Lower lobe of right lung (tissue), 2 donors: Measurements from ENCODE around the gene MTG2. TPM values are rescaled to one million over a fixed set of nuclear protein-coding genes. Genes with fewer than 3 reads are reported as not detected.

Source experiments
- ATAC-seq, 2 donors: fragments of 200-7000 bp; cut with Tn5 transposase; one replicate each; pipeline ENCODE4 v1.9.1; 2020 to 2022; ENCODE audit warnings: mild to moderate bottlenecking in 2 of 2, moderate library complexity in 2 of 2
- DNase-seq: peaks from one replicate; pipeline ENCODE4 v3.0.0-alpha.2; 2020
- H3K27ac ChIP-seq: fragments of 200-600 bp; one replicate; pipeline ENCODE4 v1.8.0; 2022
- H3K27me3 ChIP-seq: fragments of 200-600 bp; one replicate; pipeline ENCODE4 v1.8.0; 2022; ENCODE audit warnings: low read depth
- H3K36me3 ChIP-seq: fragments of 200-600 bp; one replicate; pipeline ENCODE4 v1.8.0; 2022; ENCODE audit warnings: mild to moderate bottlenecking
- H3K4me1 ChIP-seq: fragments of 200-600 bp; one replicate; pipeline ENCODE4 v1.8.0; 2022
- H3K4me3 ChIP-seq: fragments of 200-600 bp; one replicate; pipeline ENCODE4 v1.8.0; 2022; ENCODE audit warnings: mild to moderate bottlenecking
- H3K9me3 ChIP-seq: fragments of 200-600 bp; one replicate; pipeline ENCODE4 v1.8.0; 2022
- intact Hi-C: fragments of 100-400 bp; cut with DNase I; formaldehyde crosslinking; loops from one replicate; pipeline ENCODE4 v1.11.0; 2022
- total RNA-seq: library from RNA; stranded (reverse); fragmentation: NEBNext Ultra II Directional; extraction: Animal tissue kit (Norgen Biotek cat#: 25700); gene quantifications from one replicate; pipeline ENCODE4 v1.2.1, GENCODE V29; 2021
- TF ChIP-seq, protein P1 (sequence below): fragments of 200-600 bp; IDR thresholded peaks from one replicate; pipeline ENCODE4 v1.8.0; 2022; ENCODE audit warnings: antibody characterized with exemption, mild to moderate bottlenecking
- donor health status: DM: no; HTN: yes; CAD: no; lungs with severe emphysema.

MTG2 gene
- total RNA-seq, 1 donor from 2014 or later, result 27.1 TPM

DNA sequence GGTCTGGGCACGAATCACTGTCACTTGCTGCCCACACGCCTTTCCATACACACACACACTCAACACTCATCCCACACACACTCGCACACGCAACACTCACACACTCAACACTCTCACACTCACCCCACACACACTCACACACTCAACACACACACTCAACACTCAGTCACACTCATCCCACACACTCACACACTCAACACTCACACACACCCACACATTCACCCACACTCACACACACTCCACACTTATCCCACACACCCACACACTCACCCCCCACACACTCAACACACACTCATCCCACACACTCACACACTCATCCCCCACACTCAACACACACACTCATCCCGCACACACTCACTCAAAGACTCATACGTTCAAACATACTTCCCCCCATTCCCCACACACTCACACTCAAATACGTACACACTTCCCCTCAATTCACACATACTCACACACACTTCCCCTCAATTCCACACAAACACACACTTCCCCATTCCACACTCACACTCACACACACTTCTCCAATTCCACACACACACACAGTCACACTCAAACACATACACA, 46.2 kb downstream of the MTG2 start:
- Histone ChIP-seq H3K4me1 (no peaks in the 10 kb centered on the region), H3K36me3 (no peaks in the 10 kb centered on the region), H3K4me3 (no peak overlapping the region), H3K27me3 (peaks cover 32% of the 10 kb centered on the region), H3K9me3 (no peaks in the 10 kb centered on the region), H3K27ac (no peak overlapping the region)
- TF ChIP-seq, protein P1, sequence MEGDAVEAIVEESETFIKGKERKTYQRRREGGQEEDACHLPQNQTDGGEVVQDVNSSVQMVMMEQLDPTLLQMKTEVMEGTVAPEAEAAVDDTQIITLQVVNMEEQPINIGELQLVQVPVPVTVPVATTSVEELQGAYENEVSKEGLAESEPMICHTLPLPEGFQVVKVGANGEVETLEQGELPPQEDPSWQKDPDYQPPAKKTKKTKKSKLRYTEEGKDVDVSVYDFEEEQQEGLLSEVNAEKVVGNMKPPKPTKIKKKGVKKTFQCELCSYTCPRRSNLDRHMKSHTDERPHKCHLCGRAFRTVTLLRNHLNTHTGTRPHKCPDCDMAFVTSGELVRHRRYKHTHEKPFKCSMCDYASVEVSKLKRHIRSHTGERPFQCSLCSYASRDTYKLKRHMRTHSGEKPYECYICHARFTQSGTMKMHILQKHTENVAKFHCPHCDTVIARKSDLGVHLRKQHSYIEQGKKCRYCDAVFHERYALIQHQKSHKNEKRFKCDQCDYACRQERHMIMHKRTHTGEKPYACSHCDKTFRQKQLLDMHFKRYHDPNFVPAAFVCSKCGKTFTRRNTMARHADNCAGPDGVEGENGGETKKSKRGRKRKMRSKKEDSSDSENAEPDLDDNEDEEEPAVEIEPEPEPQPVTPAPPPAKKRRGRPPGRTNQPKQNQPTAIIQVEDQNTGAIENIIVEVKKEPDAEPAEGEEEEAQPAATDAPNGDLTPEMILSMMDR, result no peak
- intact Hi-C loops, result no loop called here
- ATAC-seq, result no peak
- DNase-seq, result no peak

DNA sequence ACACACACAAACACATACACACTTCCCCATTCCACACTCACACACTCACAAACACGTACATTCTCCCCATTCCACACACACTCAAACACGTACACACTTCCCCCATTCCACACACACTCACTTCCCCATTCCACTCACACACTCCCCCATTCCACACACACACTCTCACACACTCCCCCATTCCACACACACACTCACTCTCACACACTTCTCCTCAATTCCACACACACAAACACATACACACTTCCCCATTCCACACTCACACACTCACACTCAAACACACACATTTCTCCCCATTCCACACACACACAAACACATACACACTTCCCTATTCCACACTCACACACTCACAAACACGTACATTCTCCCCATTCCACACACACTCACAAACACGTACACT, 46.8 kb downstream of the MTG2 start:
- Histone ChIP-seq H3K4me3 (no peak overlapping the region), H3K9me3 (no peaks in the 10 kb centered on the region), H3K36me3 (no peaks in the 10 kb centered on the region), H3K27ac (no peak overlapping the region), H3K4me1 (no peaks in the 10 kb centered on the region), H3K27me3 (peaks cover 27% of the 10 kb centered on the region)
- ATAC-seq (no peak), DNase-seq (no peak)
- intact Hi-C loops, result no loop called here
- TF ChIP-seq, protein P1, result no peak

DNA sequence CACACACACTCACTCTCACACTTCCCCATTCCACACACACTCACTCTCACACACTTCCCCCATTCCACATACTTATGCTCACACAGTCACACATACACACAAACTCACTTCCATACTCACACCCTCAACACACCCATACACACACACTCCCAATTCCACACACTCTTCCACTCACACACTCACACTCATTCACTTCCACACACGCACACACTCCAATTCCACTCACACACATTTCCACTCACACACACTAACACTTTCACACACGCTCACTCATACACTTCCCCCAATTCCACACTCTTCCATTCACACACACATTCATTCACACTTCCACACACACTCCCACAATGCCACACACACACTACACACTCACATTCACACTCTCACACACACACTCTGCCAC, 47.4 kb downstream of the MTG2 start:
- no peaks in the 10 kb centered on the region for H3K4me1 ChIP-seq
- peaks cover 21% of the 10 kb centered on the region for H3K27me3 ChIP-seq
- no peak for ATAC-seq

DNA sequence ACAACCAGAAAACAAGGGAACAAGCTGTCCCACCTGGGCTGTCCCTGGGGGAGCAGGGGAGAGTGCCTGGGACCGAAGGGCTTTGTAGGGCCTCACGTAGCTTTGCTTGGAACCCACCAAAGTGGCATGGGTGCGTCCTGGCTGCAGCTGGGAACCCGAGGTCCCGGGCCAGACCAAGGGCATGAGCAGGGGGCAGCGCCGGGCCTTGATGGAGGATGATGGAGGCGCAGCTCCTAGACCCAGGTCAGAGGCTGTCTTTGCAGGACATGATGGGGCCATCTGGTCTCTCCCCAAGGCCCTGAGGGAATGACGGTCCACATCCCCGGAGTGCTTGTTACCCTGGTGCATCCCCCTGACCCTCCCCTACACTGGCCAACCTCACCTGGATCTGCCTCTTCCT, 47.9 kb downstream of the MTG2 start:
- no peak overlapping the region for H3K4me3 ChIP-seq
- DNase-seq, result no peak
- no peak for ATAC-seq
- no peaks in the 10 kb centered on the region for H3K36me3 ChIP-seq
- H3K4me1 ChIP-seq, result no peaks in the 10 kb centered on the region
- no peak overlapping the region for H3K27ac ChIP-seq
- intact Hi-C loops, result no loop called here
- H3K9me3 ChIP-seq, result no peaks in the 10 kb centered on the region
- peaks cover 17% of the 10 kb centered on the region for H3K27me3 ChIP-seq
- TF ChIP-seq, protein P1, result no peak

More for the DNA sequence above, 47.4 kb downstream of the MTG2 start:
- DNase-seq, result no peak
- Histone ChIP-seq H3K36me3 (no peaks in the 10 kb centered on the region), H3K9me3 (no peaks in the 10 kb centered on the region), H3K27ac (no peak overlapping the region), H3K4me3 (no peak overlapping the region)
- TF ChIP-seq, protein P1, result no peak
- intact Hi-C loops, result no loop called here

DNA sequence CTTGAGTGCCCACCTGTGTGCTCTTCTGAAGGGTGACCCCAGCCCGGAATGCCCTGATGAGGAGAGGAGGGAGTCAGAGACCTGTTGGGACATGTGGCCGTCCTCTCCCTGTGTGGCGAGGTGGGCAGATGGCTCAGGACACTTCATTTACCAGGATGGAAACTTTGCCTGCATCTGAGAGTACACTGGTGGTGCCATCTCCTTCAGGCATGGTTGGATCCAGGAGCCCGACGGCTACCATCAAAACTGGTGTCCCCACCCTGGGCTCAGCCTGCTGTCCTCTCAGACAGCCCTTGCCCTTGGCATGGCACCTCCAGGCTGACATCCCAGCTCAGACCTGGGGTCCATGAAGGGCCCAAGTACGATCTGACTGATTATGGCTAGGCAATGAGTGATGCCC, 48.5 kb downstream of the MTG2 start:
- no peak for DNase-seq
- no peak for ATAC-seq
- H3K9me3 ChIP-seq, result no peaks in the 10 kb centered on the region
- no peaks in the 10 kb centered on the region for H3K4me1 ChIP-seq
- H3K36me3 ChIP-seq, result no peaks in the 10 kb centered on the region
- TF ChIP-seq, protein P1, result no peak
- no peak overlapping the region for H3K4me3 ChIP-seq
- H3K27me3 ChIP-seq, result peaks cover 17% of the 10 kb centered on the region
- no peak overlapping the region for H3K27ac ChIP-seq
- intact Hi-C loops, result no loop called here
